Measurements from ENCODE around the gene MMP24OS. TPM values are rescaled to one million over a fixed set of nuclear protein-coding genes. Genes with fewer than 3 reads are reported as not detected.

Gene MMP24OS
- total RNA-seq, 6 donors from 2014 or later: 27.8 to 145 (median 42.6) TPM

GRCh38 chr20:35287509-35288324 is 9.8 kb upstream of the MMP24OS start:
- TF ChIP-seq POLR2A (IDR thresholded peaks at IDR 0.05) (no peak), POLR2AphosphoS5 (IDR thresholded peaks at IDR 0.05) (no peak), EP300 (IDR thresholded peaks at IDR 0.05) (no peak)
- TF ChIP-seq, protein P1, sequence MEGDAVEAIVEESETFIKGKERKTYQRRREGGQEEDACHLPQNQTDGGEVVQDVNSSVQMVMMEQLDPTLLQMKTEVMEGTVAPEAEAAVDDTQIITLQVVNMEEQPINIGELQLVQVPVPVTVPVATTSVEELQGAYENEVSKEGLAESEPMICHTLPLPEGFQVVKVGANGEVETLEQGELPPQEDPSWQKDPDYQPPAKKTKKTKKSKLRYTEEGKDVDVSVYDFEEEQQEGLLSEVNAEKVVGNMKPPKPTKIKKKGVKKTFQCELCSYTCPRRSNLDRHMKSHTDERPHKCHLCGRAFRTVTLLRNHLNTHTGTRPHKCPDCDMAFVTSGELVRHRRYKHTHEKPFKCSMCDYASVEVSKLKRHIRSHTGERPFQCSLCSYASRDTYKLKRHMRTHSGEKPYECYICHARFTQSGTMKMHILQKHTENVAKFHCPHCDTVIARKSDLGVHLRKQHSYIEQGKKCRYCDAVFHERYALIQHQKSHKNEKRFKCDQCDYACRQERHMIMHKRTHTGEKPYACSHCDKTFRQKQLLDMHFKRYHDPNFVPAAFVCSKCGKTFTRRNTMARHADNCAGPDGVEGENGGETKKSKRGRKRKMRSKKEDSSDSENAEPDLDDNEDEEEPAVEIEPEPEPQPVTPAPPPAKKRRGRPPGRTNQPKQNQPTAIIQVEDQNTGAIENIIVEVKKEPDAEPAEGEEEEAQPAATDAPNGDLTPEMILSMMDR (IDR thresholded peaks at IDR 0.05): no peak
- ATAC-seq (ENCODE audit: low FRiP score in 2 of 2): no peak
- WGBS, 2 donors: 87 to 88% methylated on average over 15 to 28 of the region's 28 CpGs
- Histone ChIP-seq H3K27ac (no peak overlapping the region), H3K36me3 (peaks cover 0 to 3% (median 0%) of the 10 kb centered on the region in 4 donors), H3K4me3 (no peak overlapping the region), H3K27me3 (no peaks in the 10 kb centered on the region), H3K4me1 (peaks cover 10 to 22% (median 18%) of the 10 kb centered on the region in 4 donors), H3K9me3 (no peaks in the 10 kb centered on the region)
- DNase-seq: no peak

GRCh38 chr20:35286899-35287508 is 9.1 kb upstream of the MMP24OS start:
- Histone ChIP-seq H3K4me1 (peaks cover 10 to 25% (median 18%) of the 10 kb centered on the region in 4 donors), H3K36me3 (peaks cover 0 to 8% (median 1%) of the 10 kb centered on the region in 4 donors), H3K9me3 (no peaks in the 10 kb centered on the region), H3K4me3 (no peak overlapping the region), H3K27me3 (no peaks in the 10 kb centered on the region), H3K27ac (no peak overlapping the region)
- 92 to 93% methylated on average over 6 to 17 of the region's 17 CpGs for WGBS, 2 donors
- DNase-seq (no peak), ATAC-seq (ENCODE audit: low FRiP score in 2 of 2) (no peak)
- no peak for TF ChIP-seq EP300 (IDR thresholded peaks at IDR 0.05)
- TF ChIP-seq POLR2AphosphoS5 (IDR thresholded peaks at IDR 0.05): no peak
- no peak for TF ChIP-seq POLR2A (IDR thresholded peaks at IDR 0.05)
- TF ChIP-seq, protein P1 (IDR thresholded peaks at IDR 0.05): no peak

DNA sequence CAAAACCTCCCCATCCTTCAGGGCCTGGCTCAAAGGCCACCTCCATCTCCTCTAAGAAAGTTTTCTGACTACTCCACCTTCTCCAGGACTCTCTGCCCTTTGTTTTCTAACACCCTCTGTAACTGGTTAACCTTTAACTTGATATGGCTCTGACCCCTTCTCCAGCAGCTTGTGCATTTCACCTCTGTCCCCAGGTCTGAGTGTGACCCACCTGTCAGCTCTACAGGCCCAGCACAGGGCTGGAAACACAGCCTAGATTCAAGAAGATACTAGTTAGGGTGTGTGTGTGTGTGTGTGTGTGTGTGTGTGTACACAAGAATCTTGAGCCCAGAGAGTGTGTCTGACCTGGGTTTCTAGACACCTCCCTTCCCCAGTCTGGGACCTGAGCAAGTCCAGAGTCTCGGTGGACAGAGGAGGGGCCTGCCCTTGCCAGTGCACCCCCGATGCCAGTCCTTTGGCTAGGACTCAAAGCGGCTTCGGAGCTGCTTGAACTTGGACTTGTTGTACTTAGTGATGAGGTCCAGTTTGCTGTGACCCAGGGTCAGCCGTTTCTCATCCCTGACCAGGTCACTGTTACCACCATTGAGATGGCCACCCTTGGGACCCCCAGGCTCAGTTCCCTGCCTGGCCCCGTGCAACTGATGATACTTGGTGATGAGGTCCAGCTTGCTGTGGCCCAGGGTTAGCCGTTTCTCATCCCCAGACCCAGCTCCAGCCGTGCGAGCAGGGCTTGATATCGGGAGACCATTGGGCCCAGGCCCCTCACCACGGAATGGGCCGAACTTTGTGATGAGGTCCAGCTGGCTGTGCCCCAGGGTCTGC is 8.4 kb upstream of the MMP24OS start:
- H3K27ac ChIP-seq: no peak overlapping the region
- ATAC-seq (ENCODE audit: low FRiP score in 2 of 2): no peak
- H3K4me3 ChIP-seq: no peak overlapping the region
- 92 to 93% methylated on average over 5 to 12 of the region's 12 CpGs for WGBS, 2 donors
- H3K36me3 ChIP-seq: peaks cover 0 to 9% (median 2%) of the 10 kb centered on the region in 4 donors
- H3K27me3 ChIP-seq: no peaks in the 10 kb centered on the region
- H3K4me1 ChIP-seq: peaks cover 10 to 25% (median 18%) of the 10 kb centered on the region in 4 donors
- TF ChIP-seq POLR2A (IDR thresholded peaks at IDR 0.05) (no peak), EP300 (IDR thresholded peaks at IDR 0.05) (no peak), POLR2AphosphoS5 (IDR thresholded peaks at IDR 0.05) (no peak)
- TF ChIP-seq, protein P1 (IDR thresholded peaks at IDR 0.05): no peak
- DNase-seq: no peak
- no peaks in the 10 kb centered on the region for H3K9me3 ChIP-seq

DNA sequence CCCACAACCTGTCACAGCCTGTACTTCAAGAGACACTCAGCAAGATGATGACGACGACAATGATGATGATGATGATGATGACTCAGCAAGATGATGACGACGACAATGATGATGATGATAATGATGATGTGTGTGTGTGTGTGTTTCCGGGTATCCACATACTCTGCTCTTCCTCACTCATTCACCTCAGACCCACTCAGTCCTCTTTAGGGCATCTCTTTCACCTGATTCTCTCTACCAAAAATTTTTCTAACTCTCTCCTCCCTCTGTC is 7.8 kb upstream of the MMP24OS start:
- H3K4me3 ChIP-seq: no peak overlapping the region
- TF ChIP-seq POLR2AphosphoS5 (IDR thresholded peaks at IDR 0.05): no peak
- no peak for TF ChIP-seq POLR2A (IDR thresholded peaks at IDR 0.05)
- TF ChIP-seq, protein P1 (IDR thresholded peaks at IDR 0.05): no peak
- TF ChIP-seq EP300 (IDR thresholded peaks at IDR 0.05): no peak
- no peaks in the 10 kb centered on the region for H3K27me3 ChIP-seq
- 79 to 85% methylated on average over 5 of the region's 5 CpGs for WGBS, 2 donors
- DNase-seq (no peak), ATAC-seq (ENCODE audit: low FRiP score in 2 of 2) (no peak)
- no peak overlapping the region for H3K27ac ChIP-seq
- peaks cover 10 to 25% (median 18%) of the 10 kb centered on the region in 4 donors for H3K4me1 ChIP-seq
- no peaks in the 10 kb centered on the region for H3K9me3 ChIP-seq
- H3K36me3 ChIP-seq: peaks cover 0 to 11% (median 3%) of the 10 kb centered on the region in 4 donors
